ENCODE results near the gene TCF4. TPM values are rescaled to one million over a fixed set of nuclear protein-coding genes. Genes with fewer than 3 reads are reported as not detected.
A peak's percentile ranks its signal among the peaks of the same experiment; 100 is the strongest.

TCF4 gene
- total and polyA plus RNA-seq, 10 donors = 14.6 to 200 (median 153) TPM

DNA sequence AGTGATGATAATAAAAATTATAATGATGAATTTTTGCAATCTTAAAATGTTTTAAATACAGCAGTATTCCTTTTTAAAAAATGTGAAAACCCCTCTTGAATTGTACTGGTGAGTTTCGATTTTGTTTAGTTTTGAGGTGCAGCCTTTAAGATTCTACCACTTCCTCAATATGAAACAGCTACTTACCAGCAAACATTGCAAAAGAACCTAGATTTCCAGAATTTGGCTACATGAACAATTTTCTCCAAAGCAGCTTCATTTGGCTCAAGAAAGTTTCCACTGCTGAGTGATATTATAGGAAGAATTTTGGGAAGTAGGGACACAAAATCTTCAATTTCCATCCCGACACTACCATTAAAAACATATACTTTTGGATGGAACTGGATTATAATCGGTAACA, 12.0 kb downstream of the TCF4 start:
- TF ChIP-seq CTCF (IDR thresholded peaks at IDR 0.05 in 8 of 11, conservative IDR thresholded peaks at IDR 0.05 in 3 of 11) (no peak), POLR2AphosphoS5 (IDR thresholded peaks at IDR 0.05) (no peak), POLR2A (IDR thresholded peaks at IDR 0.05) (no peak)
- H3K9me3 ChIP-seq = no peaks in the 10 kb centered on the region
- peaks cover 0 to 24% (median 4%) of the 10 kb centered on the region in 6 donors for H3K4me1 ChIP-seq
- H3K27ac ChIP-seq = peak overlapping the region in 2 of 8 donors; percentile 40 to 55
- intact Hi-C loops (cut with DNase I; ENCODE audit: low total_unique reads) = no loop called here
- WGBS, 5 donors = 67 to 79% (median 74%) methylated on average over 3 of the region's 3 CpGs
- no peaks in the 10 kb centered on the region for H3K27me3 ChIP-seq (replicated peaks in 1 of 7)
- no peak overlapping the region for H3K4me3 ChIP-seq
- no peak for DNase-seq
- H3K36me3 ChIP-seq = no peaks in the 10 kb centered on the region

GRCh38 chr18:55575066-55575465, 12.9 kb downstream of the TCF4 start:
- intact Hi-C loops (cut with DNase I; ENCODE audit: low total_unique reads) = no loop called here
- Histone ChIP-seq H3K27me3 (replicated peaks in 1 of 7) (no peaks in the 10 kb centered on the region), H3K9me3 (no peaks in the 10 kb centered on the region), H3K36me3 (no peaks in the 10 kb centered on the region), H3K4me3 (no peak overlapping the region), H3K27ac (peak overlapping the region in 1 of 8 donors; percentile 55), H3K4me1 (peaks cover 0 to 24% (median 4%) of the 10 kb centered on the region in 6 donors)
- WGBS, 5 donors = 87 to 93% (median 90%) methylated on average over 1 of the region's 1 CpG
- DNase-seq = no peak
- TF ChIP-seq POLR2AphosphoS5 (IDR thresholded peaks at IDR 0.05) (no peak), POLR2A (IDR thresholded peaks at IDR 0.05) (no peak), CTCF (IDR thresholded peaks at IDR 0.05 in 8 of 11, conservative IDR thresholded peaks at IDR 0.05 in 3 of 11) (no peak)

- intact Hi-C loops (cut with DNase I; ENCODE audit: low total_unique reads) = no loop called here
- no peak overlapping the region for H3K27ac ChIP-seq
- DNase-seq = no peak
- WGBS, 5 donors = 92 to 100% (median 94%) methylated on average over 2 of the region's 2 CpGs
- H3K4me1 ChIP-seq = peaks cover 0 to 24% (median 4%) of the 10 kb centered on the region in 6 donors
- no peaks in the 10 kb centered on the region for H3K27me3 ChIP-seq (replicated peaks in 1 of 7)
- no peak overlapping the region for H3K4me3 ChIP-seq
- TF ChIP-seq POLR2AphosphoS5 (IDR thresholded peaks at IDR 0.05) = no peak
- no peaks in the 10 kb centered on the region for H3K36me3 ChIP-seq
- H3K9me3 ChIP-seq = no peaks in the 10 kb centered on the region
Observed at GRCh38 chr18:55573386-55573785, 14.6 kb downstream of the TCF4 start.

DNA sequence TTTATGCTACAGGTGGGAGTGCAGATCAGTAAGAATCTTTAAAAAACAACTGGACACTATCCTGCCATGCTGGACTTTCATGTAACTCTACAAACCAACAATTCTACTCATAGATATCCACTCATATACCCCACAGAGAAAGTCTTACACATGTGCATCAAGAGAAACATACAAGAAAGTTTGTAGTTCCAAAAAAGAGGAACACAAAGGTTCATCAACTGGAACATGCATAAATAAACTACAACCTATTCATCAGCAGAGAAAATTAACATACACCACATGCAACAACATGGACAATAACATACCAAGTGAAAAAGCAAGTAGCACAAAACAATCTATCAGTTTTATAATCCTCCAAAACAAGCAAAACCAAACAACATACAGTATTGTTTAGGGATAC, 17.0 kb downstream of the TCF4 start:
- no peak for DNase-seq
- TF ChIP-seq POLR2A (IDR thresholded peaks at IDR 0.05) (no peak), CTCF (IDR thresholded peaks at IDR 0.05 in 8 of 11, conservative IDR thresholded peaks at IDR 0.05 in 3 of 11) (no peak), POLR2AphosphoS5 (IDR thresholded peaks at IDR 0.05) (no peak)
- Histone ChIP-seq H3K9me3 (peaks cover 0 to 9% (median 4%) of the 10 kb centered on the region in 8 donors), H3K36me3 (no peaks in the 10 kb centered on the region), H3K27me3 (replicated peaks in 1 of 7) (no peaks in the 10 kb centered on the region), H3K4me3 (no peak overlapping the region), H3K4me1 (peaks cover 0 to 16% (median 1%) of the 10 kb centered on the region in 6 donors), H3K27ac (no peak overlapping the region)
- intact Hi-C loops (cut with DNase I; ENCODE audit: low total_unique reads) = no loop called here

- Histone ChIP-seq H3K27me3 (replicated peaks in 1 of 7) (no peaks in the 10 kb centered on the region), H3K4me3 (no peak overlapping the region), H3K36me3 (no peaks in the 10 kb centered on the region), H3K27ac (no peak overlapping the region), H3K4me1 (peaks cover 0 to 3% (median 0%) of the 10 kb centered on the region in 6 donors), H3K9me3 (peaks cover 0 to 13% (median 6%) of the 10 kb centered on the region in 8 donors)
- intact Hi-C loops (cut with DNase I; ENCODE audit: low total_unique reads) = no loop called here
- 85 to 98% (median 94%) methylated on average over 2 of the region's 2 CpGs for WGBS, 5 donors
- no peak for TF ChIP-seq POLR2A (IDR thresholded peaks at IDR 0.05)
- TF ChIP-seq POLR2AphosphoS5 (IDR thresholded peaks at IDR 0.05) = no peak
- TF ChIP-seq CTCF (IDR thresholded peaks at IDR 0.05 in 8 of 11, conservative IDR thresholded peaks at IDR 0.05 in 3 of 11) = no peak
- no peak for DNase-seq
Observed at GRCh38 chr18:55566456-55566935, 21.5 kb downstream of the TCF4 start.

Measured in spleen (tissue), 11 donors.